ENCODE measurements around the gene RPS29.

Gene RPS29

DNA sequence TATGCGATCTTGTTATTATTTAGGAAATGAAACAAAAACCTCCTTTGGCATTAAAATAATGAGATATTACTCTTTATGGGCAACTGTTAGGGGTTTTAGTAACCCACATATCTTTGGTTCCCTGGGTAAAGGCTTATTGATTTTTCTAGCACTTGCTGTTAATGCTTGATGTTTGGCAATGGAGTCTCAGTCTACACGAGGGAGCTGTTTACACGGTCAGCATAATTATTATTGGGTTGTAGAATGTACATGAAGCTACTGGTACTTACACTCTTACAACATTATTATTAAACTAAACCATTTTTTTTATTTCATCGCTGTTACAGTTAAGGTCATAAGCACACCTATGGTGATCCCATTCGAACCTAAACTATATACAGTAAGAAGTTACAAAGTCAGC lies 12.1 kb downstream of the RPS29 start:
- H3K4me3 ChIP-seq (ENCODE audit: low read depth in 1 of 2, low read length in 2 of 2), result no peak overlapping the region
- no peaks in the 10 kb centered on the region for H3K9me3 ChIP-seq (ENCODE audit: control insufficient read depth in 1 of 2, low read length in 2 of 2)
- no peaks in the 10 kb centered on the region for H3K27me3 ChIP-seq (ENCODE audit: low read depth, low read length)
- peaks cover 10 to 23% of the 10 kb centered on the region in 2 donors for H3K36me3 ChIP-seq (ENCODE audit: control insufficient read depth in 1 of 2, insufficient read depth in 2 of 2, low read length in 2 of 2)
- no peak overlapping the region for H3K27ac ChIP-seq (ENCODE audit: low read length)
- no peaks in the 10 kb centered on the region for H3K4me1 ChIP-seq (ENCODE audit: control insufficient read depth in 1 of 2, insufficient read depth in 2 of 2, low read length in 2 of 2)

DNA sequence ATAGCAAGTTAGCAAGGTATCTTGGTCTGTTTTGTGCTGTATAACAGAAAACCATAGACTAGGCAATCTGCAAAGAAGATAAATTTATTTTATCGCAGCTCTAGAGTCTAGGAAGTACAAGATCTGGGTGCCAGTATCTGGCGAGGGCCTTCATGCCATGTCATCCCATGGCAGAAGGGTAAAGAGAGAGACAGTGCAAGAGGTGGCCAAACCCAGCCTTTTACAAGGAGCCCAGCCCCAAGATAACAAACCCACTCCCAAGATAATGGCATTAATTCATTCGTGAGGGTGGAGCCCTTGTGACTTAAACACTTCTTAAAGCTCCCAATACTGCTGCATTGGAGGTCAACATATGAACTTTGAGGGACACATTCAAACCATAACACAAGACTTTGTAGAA lies 16.9 kb downstream of the RPS29 start:
- Histone ChIP-seq H3K4me3 (ENCODE audit: low read depth in 1 of 2, low read length in 2 of 2) (no peak overlapping the region), H3K36me3 (ENCODE audit: control insufficient read depth in 1 of 2, insufficient read depth in 2 of 2, low read length in 2 of 2) (peaks cover under 1 to 3% of the 10 kb centered on the region in 2 donors), H3K27ac (ENCODE audit: low read length) (no peak overlapping the region), H3K4me1 (ENCODE audit: control insufficient read depth in 1 of 2, insufficient read depth in 2 of 2, low read length in 2 of 2) (no peaks in the 10 kb centered on the region), H3K9me3 (ENCODE audit: control insufficient read depth in 1 of 2, low read length in 2 of 2) (no peaks in the 10 kb centered on the region), H3K27me3 (ENCODE audit: low read depth, low read length) (no peaks in the 10 kb centered on the region)

DNA sequence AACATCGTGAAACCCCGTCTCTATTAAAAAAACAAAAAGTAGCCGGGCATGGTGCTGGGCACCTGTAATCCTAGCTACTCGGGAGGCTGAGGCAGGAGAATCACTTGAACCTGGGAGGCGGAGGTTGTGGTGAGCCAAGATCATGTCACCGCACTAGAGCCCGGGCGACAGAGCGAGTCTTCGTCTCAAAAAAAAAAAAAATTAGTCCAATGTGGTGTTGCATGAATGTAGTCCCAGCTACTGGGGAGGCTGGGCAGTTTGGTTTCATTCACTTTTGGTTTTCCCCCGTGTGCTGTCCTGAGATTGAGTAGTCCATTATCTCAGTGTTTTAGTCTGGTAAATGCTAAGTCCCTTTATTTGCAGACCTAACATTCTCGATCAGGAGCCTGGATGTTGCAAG lies 19.5 kb downstream of the RPS29 start:
- Histone ChIP-seq H3K9me3 (ENCODE audit: control insufficient read depth in 1 of 2, low read length in 2 of 2) (no peaks in the 10 kb centered on the region), H3K27me3 (ENCODE audit: low read depth, low read length) (no peaks in the 10 kb centered on the region), H3K4me1 (ENCODE audit: control insufficient read depth in 1 of 2, insufficient read depth in 2 of 2, low read length in 2 of 2) (no peaks in the 10 kb centered on the region), H3K27ac (ENCODE audit: low read length) (no peak overlapping the region), H3K4me3 (ENCODE audit: low read depth in 1 of 2, low read length in 2 of 2) (no peak overlapping the region), H3K36me3 (ENCODE audit: control insufficient read depth in 1 of 2, insufficient read depth in 2 of 2, low read length in 2 of 2) (no peaks in the 10 kb centered on the region)

DNA sequence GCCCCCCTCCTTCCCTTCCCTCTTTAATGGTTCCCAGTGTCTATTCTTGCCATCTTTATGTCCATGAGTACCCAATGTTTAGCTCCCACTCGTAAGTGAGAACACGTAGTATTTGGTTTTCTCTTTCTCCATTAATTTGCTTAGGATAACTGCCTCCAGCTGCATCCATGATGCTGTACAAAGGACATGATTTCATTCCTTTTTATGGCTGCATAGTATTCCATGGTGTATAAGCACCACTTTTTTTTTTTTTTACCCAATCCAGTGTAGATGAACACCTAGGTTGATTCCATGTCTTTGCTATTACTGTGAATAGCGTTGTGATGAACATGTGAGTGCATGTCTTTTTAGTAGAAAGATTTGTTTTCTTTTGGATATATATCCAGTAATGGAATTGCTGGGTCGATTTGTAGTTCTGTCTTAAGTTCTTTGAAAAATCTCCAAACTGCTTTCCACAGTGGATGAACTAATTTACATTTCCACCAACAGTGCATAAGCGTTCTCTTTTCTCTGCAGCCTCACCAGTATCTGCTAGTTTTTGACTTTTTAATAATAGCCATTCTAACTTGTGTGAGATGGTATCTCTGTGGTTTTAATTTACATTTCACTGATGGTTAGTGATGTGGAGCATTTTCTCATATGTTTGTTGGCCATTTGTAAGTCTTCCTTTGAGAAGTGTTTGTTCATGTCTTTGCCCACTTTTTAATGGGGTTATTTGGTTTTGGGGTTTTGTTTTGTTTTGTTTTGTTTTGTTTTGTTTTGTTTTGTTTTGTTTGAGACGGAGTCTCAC lies 26.0 kb downstream of the RPS29 start:
- Histone ChIP-seq H3K4me3 (ENCODE audit: low read depth in 1 of 2, low read length in 2 of 2) (no peak overlapping the region), H3K36me3 (ENCODE audit: control insufficient read depth in 1 of 2, insufficient read depth in 2 of 2, low read length in 2 of 2) (no peaks in the 10 kb centered on the region), H3K27me3 (ENCODE audit: low read depth, low read length) (no peaks in the 10 kb centered on the region), H3K9me3 (ENCODE audit: control insufficient read depth in 1 of 2, low read length in 2 of 2) (no peaks in the 10 kb centered on the region), H3K27ac (ENCODE audit: low read length) (no peak overlapping the region), H3K4me1 (ENCODE audit: control insufficient read depth in 1 of 2, insufficient read depth in 2 of 2, low read length in 2 of 2) (no peaks in the 10 kb centered on the region)

DNA sequence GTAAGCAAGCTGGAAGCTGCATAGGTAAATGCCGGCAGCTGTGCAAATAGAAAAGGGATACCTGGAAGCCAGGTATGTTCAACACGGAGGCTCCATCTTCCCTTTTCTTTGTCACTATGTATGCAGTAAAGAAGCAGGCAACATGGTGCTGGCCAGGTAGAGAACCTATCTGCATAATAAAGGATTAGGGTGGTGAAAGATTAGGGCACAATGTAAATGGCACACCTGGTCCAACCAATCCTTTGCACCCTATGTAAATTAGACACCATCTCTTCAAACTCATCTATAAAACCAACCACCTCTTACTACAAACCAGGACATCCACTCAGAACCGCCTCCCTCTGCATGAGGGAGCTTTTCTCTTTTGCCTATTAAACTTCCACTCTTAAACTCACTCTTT lies 32.3 kb downstream of the RPS29 start:
- H3K4me3 ChIP-seq (ENCODE audit: low read depth in 1 of 2, low read length in 2 of 2), result no peak overlapping the region
- no peaks in the 10 kb centered on the region for H3K9me3 ChIP-seq (ENCODE audit: control insufficient read depth in 1 of 2, low read length in 2 of 2)
- no peaks in the 10 kb centered on the region for H3K36me3 ChIP-seq (ENCODE audit: control insufficient read depth in 1 of 2, insufficient read depth in 2 of 2, low read length in 2 of 2)
- no peaks in the 10 kb centered on the region for H3K4me1 ChIP-seq (ENCODE audit: control insufficient read depth in 1 of 2, insufficient read depth in 2 of 2, low read length in 2 of 2)
- H3K27ac ChIP-seq (ENCODE audit: low read length), result no peak overlapping the region
- no peaks in the 10 kb centered on the region for H3K27me3 ChIP-seq (ENCODE audit: low read depth, low read length)

DNA sequence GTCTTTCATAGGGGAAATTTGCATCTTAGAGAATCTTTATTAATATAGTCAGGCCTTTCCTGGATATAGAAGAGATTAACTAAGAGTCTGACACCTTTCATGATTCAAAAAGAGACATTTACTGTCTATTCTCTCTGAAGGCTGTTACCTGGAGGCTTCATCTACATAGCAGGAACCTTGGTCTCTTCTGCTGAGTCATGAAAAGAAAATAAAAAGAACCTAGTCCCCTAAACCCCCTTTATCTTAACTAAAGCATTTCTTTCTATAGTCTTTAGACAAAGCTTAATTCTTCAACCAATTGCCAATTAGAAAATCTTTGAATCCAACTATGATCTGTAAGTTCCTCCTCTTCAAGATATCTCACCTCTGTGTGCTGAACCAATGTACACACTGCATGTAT lies 33.1 kb downstream of the RPS29 start:
- H3K27me3 ChIP-seq (ENCODE audit: low read depth, low read length), result no peaks in the 10 kb centered on the region
- H3K27ac ChIP-seq (ENCODE audit: low read length), result no peak overlapping the region
- H3K36me3 ChIP-seq (ENCODE audit: control insufficient read depth in 1 of 2, insufficient read depth in 2 of 2, low read length in 2 of 2), result no peaks in the 10 kb centered on the region
- no peak overlapping the region for H3K4me3 ChIP-seq (ENCODE audit: low read depth in 1 of 2, low read length in 2 of 2)
- no peaks in the 10 kb centered on the region for H3K9me3 ChIP-seq (ENCODE audit: control insufficient read depth in 1 of 2, low read length in 2 of 2)
- H3K4me1 ChIP-seq (ENCODE audit: control insufficient read depth in 1 of 2, insufficient read depth in 2 of 2, low read length in 2 of 2), result no peaks in the 10 kb centered on the region

DNA sequence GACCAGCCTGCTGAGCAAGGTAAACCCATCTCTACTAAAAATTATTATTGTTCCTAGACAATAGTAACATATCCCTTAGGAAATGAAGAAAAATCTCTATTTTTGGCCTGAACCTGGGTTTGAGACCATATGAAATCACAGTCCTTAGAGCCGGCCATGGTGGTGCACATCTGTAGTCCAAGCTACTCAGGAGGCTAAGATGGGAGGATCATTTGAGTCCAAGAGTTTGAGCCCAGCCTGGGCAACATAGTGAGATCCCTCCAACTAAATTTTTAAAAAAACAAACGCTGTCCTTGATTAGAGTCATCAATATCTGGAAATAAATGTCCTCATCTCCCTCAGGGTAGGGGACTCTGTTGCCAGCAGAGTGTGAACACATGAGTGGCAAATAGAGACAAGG lies 34.6 kb downstream of the RPS29 start:
- Histone ChIP-seq H3K27ac (ENCODE audit: low read length) (no peak overlapping the region), H3K9me3 (ENCODE audit: control insufficient read depth in 1 of 2, low read length in 2 of 2) (no peaks in the 10 kb centered on the region), H3K36me3 (ENCODE audit: control insufficient read depth in 1 of 2, insufficient read depth in 2 of 2, low read length in 2 of 2) (no peaks in the 10 kb centered on the region), H3K4me1 (ENCODE audit: control insufficient read depth in 1 of 2, insufficient read depth in 2 of 2, low read length in 2 of 2) (no peaks in the 10 kb centered on the region), H3K4me3 (ENCODE audit: low read depth in 1 of 2, low read length in 2 of 2) (no peak overlapping the region), H3K27me3 (ENCODE audit: low read depth, low read length) (no peaks in the 10 kb centered on the region)

DNA sequence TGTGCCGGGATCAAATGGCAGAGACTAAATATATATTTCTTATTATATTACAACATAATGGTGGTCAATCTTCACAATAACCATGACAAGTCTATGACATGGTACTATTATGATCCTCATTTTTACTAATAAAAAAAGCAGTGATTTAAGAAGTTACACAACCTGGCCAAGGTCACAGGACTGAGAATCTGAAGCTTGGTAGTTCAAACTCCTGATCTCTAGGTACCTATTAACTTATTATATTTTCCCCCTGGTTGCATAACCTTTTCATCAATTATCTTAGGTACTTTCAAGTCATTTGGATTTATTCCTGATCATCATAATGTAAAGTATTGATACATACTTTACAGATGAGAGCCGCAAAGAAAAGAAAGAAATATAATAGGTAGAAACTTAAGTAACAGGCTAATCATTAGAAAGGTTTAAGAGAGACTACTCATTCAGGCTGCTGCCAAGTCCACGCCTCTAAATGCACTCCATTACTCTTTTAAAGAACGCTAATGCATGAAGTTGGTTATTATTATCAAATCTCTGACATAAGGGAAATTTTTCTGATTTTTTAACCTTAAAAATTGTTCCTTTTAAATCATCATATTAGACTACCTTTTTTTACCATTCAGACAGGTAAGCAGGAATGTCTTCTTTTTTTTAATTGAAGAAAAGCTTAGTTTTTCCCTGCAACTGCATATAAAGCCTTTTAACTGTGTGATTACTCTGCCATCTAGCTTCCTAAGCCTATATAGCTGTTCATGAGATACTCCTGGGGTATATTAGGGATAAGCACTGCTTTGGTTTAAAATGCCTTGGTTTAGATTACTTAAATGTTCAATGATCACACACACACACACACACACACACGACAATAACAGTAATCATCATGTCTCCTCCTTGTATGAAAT lies 35.6 kb downstream of the RPS29 start:
- H3K36me3 ChIP-seq (ENCODE audit: control insufficient read depth in 1 of 2, insufficient read depth in 2 of 2, low read length in 2 of 2), result no peaks in the 10 kb centered on the region
- no peaks in the 10 kb centered on the region for H3K9me3 ChIP-seq (ENCODE audit: control insufficient read depth in 1 of 2, low read length in 2 of 2)
- no peaks in the 10 kb centered on the region for H3K27me3 ChIP-seq (ENCODE audit: low read depth, low read length)
- H3K27ac ChIP-seq (ENCODE audit: low read length), result no peak overlapping the region
- H3K4me3 ChIP-seq (ENCODE audit: low read depth in 1 of 2, low read length in 2 of 2), result no peak overlapping the region
- no peaks in the 10 kb centered on the region for H3K4me1 ChIP-seq (ENCODE audit: control insufficient read depth in 1 of 2, insufficient read depth in 2 of 2, low read length in 2 of 2)

DNA sequence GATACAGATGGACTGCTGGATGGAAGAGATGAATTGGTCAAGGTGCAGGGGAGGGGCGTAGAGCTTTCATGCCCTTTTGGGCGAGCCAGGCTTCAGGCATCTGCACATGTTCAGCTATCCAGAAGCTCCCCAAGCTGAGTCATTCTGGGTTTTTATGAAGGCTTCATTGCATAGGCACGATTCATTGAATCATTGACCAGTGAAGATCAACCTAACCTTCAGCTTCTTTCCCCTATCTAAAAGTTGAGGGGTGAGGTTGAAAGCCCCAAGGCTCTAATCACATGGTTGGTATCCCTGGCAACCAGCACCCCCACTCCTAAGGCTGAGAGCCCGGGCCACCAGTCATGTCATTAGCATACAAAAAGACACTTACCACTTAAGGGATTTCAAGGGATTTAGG lies 36.3 kb downstream of the RPS29 start:
- Histone ChIP-seq H3K4me3 (ENCODE audit: low read depth in 1 of 2, low read length in 2 of 2) (no peak overlapping the region), H3K4me1 (ENCODE audit: control insufficient read depth in 1 of 2, insufficient read depth in 2 of 2, low read length in 2 of 2) (no peaks in the 10 kb centered on the region), H3K36me3 (ENCODE audit: control insufficient read depth in 1 of 2, insufficient read depth in 2 of 2, low read length in 2 of 2) (no peaks in the 10 kb centered on the region), H3K9me3 (ENCODE audit: control insufficient read depth in 1 of 2, low read length in 2 of 2) (no peaks in the 10 kb centered on the region), H3K27ac (ENCODE audit: low read length) (no peak overlapping the region), H3K27me3 (ENCODE audit: low read depth, low read length) (no peaks in the 10 kb centered on the region)

DNA sequence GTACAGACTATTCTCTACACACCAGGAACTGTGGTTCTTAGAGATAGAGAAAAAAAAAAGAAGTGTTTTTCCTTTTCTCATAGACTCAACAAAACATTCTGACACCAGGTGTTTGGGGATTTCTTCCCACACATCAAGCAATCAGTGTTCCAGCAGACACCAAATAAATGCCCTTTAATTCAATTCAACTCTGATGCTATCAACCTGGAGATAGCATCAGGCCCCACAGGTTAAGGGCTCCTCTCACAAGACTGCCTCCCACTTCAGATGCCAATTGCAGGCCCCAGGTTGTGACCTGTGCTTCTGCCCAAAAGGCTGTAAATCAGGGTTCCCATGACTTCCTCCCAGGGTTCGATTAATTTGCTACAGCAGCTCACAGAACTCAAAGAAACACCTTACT lies 36.7 kb downstream of the RPS29 start:
- Histone ChIP-seq H3K4me3 (ENCODE audit: low read depth in 1 of 2, low read length in 2 of 2) (no peak overlapping the region), H3K4me1 (ENCODE audit: control insufficient read depth in 1 of 2, insufficient read depth in 2 of 2, low read length in 2 of 2) (no peaks in the 10 kb centered on the region), H3K27me3 (ENCODE audit: low read depth, low read length) (no peaks in the 10 kb centered on the region), H3K9me3 (ENCODE audit: control insufficient read depth in 1 of 2, low read length in 2 of 2) (no peaks in the 10 kb centered on the region), H3K36me3 (ENCODE audit: control insufficient read depth in 1 of 2, insufficient read depth in 2 of 2, low read length in 2 of 2) (no peaks in the 10 kb centered on the region), H3K27ac (ENCODE audit: low read length) (no peak overlapping the region)

DNA sequence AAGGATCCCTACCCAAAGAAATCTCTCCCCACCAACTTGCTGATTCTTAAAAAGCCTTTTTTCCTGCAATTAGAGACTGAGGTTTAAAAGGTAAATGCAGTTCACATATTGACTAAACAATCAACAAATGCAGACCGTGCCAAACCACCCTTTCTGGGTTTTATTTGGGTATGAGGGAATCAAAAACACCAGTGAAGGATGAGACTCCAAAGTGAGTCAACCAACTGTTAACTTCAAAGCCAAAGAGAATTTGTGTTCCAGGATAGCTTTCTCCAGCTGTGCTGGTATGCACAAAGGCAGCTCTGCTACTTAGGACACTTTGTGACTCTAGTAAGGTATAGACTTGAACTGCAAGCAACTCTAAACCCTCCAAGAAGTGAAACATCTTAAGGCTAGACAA lies 39.4 kb downstream of the RPS29 start:
- H3K4me1 ChIP-seq (ENCODE audit: control insufficient read depth in 1 of 2, insufficient read depth in 2 of 2, low read length in 2 of 2), result no peaks in the 10 kb centered on the region
- H3K36me3 ChIP-seq (ENCODE audit: control insufficient read depth in 1 of 2, insufficient read depth in 2 of 2, low read length in 2 of 2), result no peaks in the 10 kb centered on the region
- H3K9me3 ChIP-seq (ENCODE audit: control insufficient read depth in 1 of 2, low read length in 2 of 2), result no peaks in the 10 kb centered on the region
- no peak overlapping the region for H3K27ac ChIP-seq (ENCODE audit: low read length)
- no peak overlapping the region for H3K4me3 ChIP-seq (ENCODE audit: low read depth in 1 of 2, low read length in 2 of 2)
- no peaks in the 10 kb centered on the region for H3K27me3 ChIP-seq (ENCODE audit: low read depth, low read length)

Measured in muscle layer of duodenum (tissue), 2 donors.